Activated CD4-positive, alpha-beta T cell treated with anti-CD3 and anti-CD28 coated beads, Interleukin-2, amount 10 ng/mL, durations not matched to agents 7 days and 5 days (primary cell): Measurements from ENCODE around the gene SHB. TPM values are rescaled to one million over a fixed set of nuclear protein-coding genes. Genes with fewer than 3 reads are reported as not detected.
"Not testable (repeated sequence)": the region's sequence is repeated elsewhere in the genome, so short reads cannot be mapped to it uniquely, and the experiment has no call there.

ENCODE experiments used
- CTCF ChIA-PET: fragments of 350-600 bp; sonication (Branson Sonifier 250); formaldehyde crosslinking; loops from one replicate; lab custom pipeline; 2021; ENCODE audit warnings: antibody characterized with exemption; lab: Charles Lee
- POLR2A ChIA-PET: fragments of 350-600 bp; sonication (Branson Sonifier 250); formaldehyde crosslinking; loops from one replicate; lab custom pipeline; 2021; ENCODE audit warnings: antibody characterized with exemption; lab: Charles Lee
- DNase-seq: peaks from one replicate; pipeline ENCODE4 v3.0.0-alpha.2; 2020
- H3K27ac Mint-ChIP-seq: one replicate; pipeline ENCODE4 v1.8.0; 2021; ENCODE audit warnings: mild to moderate bottlenecking, moderate library complexity, mixed read lengths
- H3K27me3 Mint-ChIP-seq: one replicate; pipeline ENCODE4 v1.8.0; 2021; ENCODE audit warnings: mixed read lengths
- H3K36me3 Mint-ChIP-seq: one replicate; pipeline ENCODE4 v1.8.0; 2021; ENCODE audit warnings: low read depth, mixed read lengths
- H3K4me1 Mint-ChIP-seq: one replicate; pipeline ENCODE4 v1.8.0; 2021; ENCODE audit warnings: mixed read lengths
- H3K4me3 Mint-ChIP-seq: one replicate; pipeline ENCODE4 v1.8.0; 2021; ENCODE audit warnings: mild to moderate bottlenecking, moderate library complexity, mixed read lengths
- H3K9me3 Mint-ChIP-seq: one replicate; pipeline ENCODE4 v1.8.0; 2021; ENCODE audit warnings: mixed read lengths
- total RNA-seq, 2 experiments: library from RNA; stranded (reverse); gene quantifications; one replicate each; pipeline ENCODE4 v1.2.3, GENCODE V29; 2021

SHB gene
- total RNA-seq, 2 experiments from 2014 or later, result not detected

DNA sequence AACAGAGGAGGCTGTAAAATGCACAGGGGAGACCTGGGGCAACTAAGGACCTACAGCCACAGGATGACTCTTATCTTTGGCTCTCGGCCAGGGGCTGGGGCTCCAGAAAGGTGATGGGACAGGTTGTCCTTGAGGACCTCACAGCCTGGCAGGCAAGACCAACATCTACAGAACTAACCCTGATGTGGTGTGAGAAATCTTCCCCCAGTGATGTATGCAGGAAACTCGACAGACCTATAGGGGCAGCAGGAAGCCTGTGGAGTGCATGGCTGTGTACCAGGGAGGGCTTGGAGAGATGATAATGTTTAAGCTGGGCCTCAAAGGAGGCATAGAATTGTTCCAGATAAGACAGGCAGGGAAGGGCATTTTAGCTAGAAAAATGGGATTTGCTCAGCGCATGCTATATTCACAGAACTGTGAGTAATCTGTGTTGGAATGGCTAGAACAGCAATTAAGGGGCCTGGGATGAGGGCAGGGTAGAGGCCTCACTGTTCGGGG, 96.6 kb downstream of the SHB start:
- ChIA-PET CTCF (interaction anchor here (1.5 kb wide), 1 partner anchor 47 kb away, joined by 3 read pairs; no protein-coding TSS in a partner anchor), POLR2A (no interaction called here)
- Mint-ChIP-seq H3K36me3 (no peaks in the 10 kb centered on the region), H3K4me3 (no peak overlapping the region), H3K4me1 (no peaks in the 10 kb centered on the region), H3K9me3 (no peaks in the 10 kb centered on the region), H3K27me3 (no peaks in the 10 kb centered on the region), H3K27ac (no peak overlapping the region)
- DNase-seq, result no peak

DNA sequence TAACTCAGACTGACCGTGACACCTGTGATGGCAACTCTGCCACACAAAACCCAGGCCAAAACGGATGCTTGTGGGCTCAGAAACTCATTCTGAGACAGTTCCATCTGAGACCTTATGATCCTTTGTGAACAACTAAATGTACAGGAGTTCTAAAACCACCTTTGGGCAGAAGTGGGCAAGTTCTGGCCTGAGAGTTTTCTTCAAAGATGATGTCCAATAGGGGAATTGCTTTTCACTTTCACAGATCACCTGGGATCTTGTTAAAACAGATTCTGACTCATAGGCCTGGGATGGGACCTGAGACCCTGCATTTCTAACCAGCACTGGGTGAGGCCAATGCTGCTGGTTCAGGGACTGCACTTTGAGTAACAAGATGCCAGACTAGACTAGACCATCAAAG, 97.3 kb downstream of the SHB start:
- Mint-ChIP-seq H3K27ac (no peak overlapping the region), H3K4me1 (no peaks in the 10 kb centered on the region), H3K36me3 (no peaks in the 10 kb centered on the region), H3K27me3 (no peaks in the 10 kb centered on the region), H3K9me3 (no peaks in the 10 kb centered on the region), H3K4me3 (no peak overlapping the region)
- no peak for DNase-seq
- ChIA-PET POLR2A (no interaction called here), CTCF (interaction anchor here (1.5 to 1.8 kb wide), 2 partner anchors 15 to 47 kb away, joined by 3 to 7 read pairs; no protein-coding TSS in a partner anchor)

DNA sequence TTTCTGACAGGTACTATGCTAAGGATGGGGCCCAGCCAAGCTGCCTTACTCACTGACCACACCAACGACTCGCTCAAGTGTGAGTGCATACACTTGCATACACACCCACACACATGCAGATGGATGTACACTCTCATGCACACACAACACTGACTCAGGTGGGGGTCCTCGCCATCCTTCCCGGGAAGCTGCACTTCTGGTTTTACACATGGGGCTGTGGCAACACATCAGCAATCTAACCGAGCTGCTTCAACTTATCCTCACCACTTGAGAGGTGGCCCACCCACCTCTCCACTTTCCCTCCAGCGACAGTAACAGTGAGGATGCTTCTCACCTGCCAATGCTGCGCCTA, 97.9 kb downstream of the SHB start:
- no peak overlapping the region for H3K4me3 Mint-ChIP-seq
- no peaks in the 10 kb centered on the region for H3K27me3 Mint-ChIP-seq
- DNase-seq, result no peak
- POLR2A ChIA-PET, result no interaction called here
- H3K4me1 Mint-ChIP-seq, result no peaks in the 10 kb centered on the region
- no peaks in the 10 kb centered on the region for H3K9me3 Mint-ChIP-seq
- no peak overlapping the region for H3K27ac Mint-ChIP-seq
- CTCF ChIA-PET, result interaction anchor here (0.6 to 1.8 kb wide), 3 partner anchors 9 to 351 kb away, joined by 3 to 7 read pairs (median 4); no protein-coding TSS in a partner anchor
- no peaks in the 10 kb centered on the region for H3K36me3 Mint-ChIP-seq

DNA sequence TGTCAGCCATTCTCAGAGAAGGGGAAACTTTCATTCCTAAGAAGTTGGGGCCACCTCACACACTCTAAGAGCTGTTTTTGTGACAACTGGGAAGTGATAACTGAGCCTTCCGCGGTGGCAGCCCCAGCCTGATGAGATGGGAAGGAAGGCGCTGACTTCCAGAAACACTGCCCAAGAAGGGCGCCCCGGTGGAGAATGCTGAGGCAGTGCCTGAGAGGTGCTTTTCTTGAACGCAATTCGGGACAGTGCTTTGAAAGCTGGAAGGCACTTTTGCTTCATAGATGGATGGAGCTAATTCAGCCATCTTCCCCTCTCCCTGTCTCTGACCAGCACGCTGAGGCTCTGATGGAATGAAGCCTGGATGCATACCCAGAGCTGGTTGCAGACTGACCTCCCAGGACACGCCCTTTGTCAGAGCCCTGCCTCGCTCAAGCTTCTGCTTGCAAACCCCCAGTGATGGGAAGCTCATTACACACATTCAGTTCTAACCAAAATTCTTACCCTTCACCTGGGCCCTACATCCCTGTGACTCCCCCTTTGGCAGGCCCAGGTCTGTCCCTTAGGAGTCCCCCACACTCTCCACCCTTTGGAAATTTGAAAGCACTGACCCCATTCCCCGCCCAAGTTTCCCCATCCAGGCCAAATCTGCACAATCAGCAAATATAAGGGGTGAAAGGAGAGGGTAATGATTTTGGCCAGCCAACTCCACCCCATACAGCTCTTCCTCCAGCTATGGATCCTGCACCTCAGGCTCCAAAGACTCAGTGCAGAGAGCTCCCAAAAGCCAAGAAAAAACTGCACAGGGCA, 98.5 kb downstream of the SHB start:
- Mint-ChIP-seq H3K4me1 (no peaks in the 10 kb centered on the region), H3K4me3 (no peak overlapping the region), H3K9me3 (no peaks in the 10 kb centered on the region), H3K36me3 (no peaks in the 10 kb centered on the region), H3K27ac (no peak overlapping the region), H3K27me3 (no peaks in the 10 kb centered on the region)
- DNase-seq, result no peak
- POLR2A ChIA-PET, result no interaction called here
- CTCF ChIA-PET, result interaction anchor here (0.6 to 1.8 kb wide), 4 partner anchors 8 to 443 kb away, joined by 3 to 7 read pairs (median 4); no protein-coding TSS in a partner anchor

DNA sequence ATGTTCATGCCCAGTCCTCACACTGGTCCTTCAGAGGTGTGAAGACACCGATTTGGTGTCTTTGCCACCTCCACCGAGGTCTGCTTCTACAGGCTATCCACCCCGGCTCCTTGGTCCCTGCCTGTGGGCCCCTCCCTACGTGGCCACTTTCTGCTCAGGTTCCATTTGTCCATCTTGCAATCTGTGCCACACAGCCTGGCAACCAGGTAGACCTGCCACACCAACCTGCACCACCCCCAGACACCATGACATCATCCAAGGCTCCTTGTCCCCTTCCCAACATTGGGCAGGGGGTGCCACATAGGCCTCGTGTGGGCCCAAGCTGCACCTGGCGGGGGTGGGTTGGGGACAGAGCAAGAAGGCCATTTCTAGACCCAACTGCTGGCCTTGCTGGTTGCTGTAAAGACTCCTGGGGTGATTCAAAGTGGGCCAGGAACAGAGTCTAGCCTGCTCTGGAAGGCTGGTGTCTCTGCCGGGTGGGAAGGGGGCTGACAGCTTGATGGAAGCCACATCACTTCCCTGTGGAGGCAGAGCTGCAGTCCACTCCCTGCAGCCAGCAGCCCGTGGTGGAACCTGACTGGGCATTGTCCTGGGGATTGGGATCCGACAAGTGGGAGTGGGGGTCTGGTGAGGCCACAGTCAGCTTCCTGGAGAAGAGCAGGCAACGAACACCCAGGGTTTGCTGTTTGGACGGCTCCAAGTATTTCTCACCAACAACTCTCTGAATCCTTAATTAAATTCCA, 99.3 kb downstream of the SHB start:
- no peaks in the 10 kb centered on the region for H3K27me3 Mint-ChIP-seq
- H3K4me1 Mint-ChIP-seq, result peaks cover under 1% of the 10 kb centered on the region
- no peak for DNase-seq
- ChIA-PET POLR2A (no interaction called here), CTCF (interaction anchor here (0.6 to 1.8 kb wide), 3 partner anchors 13 to 444 kb away, joined by 3 to 7 read pairs (median 4); no protein-coding TSS in a partner anchor)
- no peaks in the 10 kb centered on the region for H3K36me3 Mint-ChIP-seq
- no peak overlapping the region for H3K4me3 Mint-ChIP-seq
- no peak overlapping the region for H3K27ac Mint-ChIP-seq
- no peaks in the 10 kb centered on the region for H3K9me3 Mint-ChIP-seq

DNA sequence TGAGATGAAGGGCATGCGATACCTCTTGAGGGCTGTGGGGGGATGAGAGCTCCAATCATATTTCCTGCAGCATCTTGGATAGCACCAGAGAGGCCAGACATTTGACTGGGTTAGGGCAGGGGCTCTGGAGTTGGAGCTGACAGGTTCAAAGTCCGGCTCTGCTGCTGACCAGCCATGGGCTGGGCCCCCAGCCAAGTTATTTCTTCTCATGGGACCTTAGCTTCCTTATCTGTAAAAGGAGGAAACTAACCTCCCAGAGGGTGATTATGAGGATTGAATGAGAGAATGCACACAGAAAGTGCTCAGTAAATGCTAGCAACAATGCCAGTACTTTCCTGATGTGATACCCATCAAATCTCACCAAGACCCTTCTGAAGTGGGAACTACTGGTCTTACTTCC, 99.9 kb downstream of the SHB start:
- Mint-ChIP-seq H3K4me3 (no peak overlapping the region), H3K27me3 (no peaks in the 10 kb centered on the region), H3K27ac (no peak overlapping the region), H3K36me3 (no peaks in the 10 kb centered on the region), H3K9me3 (no peaks in the 10 kb centered on the region), H3K4me1 (peaks cover 2% of the 10 kb centered on the region)
- POLR2A ChIA-PET, result no interaction called here
- CTCF ChIA-PET, result interaction anchor here (0.9 kb wide), 1 partner anchor 14 kb away, joined by 4 read pairs; no protein-coding TSS in a partner anchor
- no peak for DNase-seq

DNA sequence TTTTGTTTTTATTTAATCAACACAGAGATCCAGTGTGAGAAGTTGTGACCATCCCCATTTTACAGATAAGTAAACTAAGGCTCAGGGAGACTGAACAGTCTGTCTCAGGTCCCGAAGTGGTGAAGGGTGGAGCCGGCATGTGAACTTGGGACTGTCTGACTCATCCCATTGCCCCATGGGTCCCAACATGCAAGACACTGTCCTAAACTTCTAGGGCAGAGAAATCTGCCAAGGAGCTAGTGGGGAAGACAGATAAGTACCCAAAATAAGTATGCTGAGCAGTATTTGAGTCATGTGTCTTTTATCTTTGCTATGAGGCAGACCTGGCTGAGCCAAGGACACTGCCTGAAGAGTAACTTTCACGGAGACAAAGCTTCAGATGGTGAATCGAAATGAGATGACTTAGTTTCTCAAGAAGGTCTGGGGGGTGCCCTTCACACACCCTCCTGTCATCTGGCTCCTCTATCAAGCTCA, 100.8 kb downstream of the SHB start:
- ChIA-PET POLR2A (no interaction called here), CTCF (interaction anchor here (1.4 kb wide), 1 partner anchor 10 kb away, joined by 4 read pairs; no protein-coding TSS in a partner anchor)
- Mint-ChIP-seq H3K9me3 (no peaks in the 10 kb centered on the region), H3K27me3 (no peaks in the 10 kb centered on the region), H3K27ac (no peak overlapping the region), H3K4me3 (no peak overlapping the region), H3K36me3 (no peaks in the 10 kb centered on the region), H3K4me1 (peaks cover 2% of the 10 kb centered on the region)
- no peak for DNase-seq

DNA sequence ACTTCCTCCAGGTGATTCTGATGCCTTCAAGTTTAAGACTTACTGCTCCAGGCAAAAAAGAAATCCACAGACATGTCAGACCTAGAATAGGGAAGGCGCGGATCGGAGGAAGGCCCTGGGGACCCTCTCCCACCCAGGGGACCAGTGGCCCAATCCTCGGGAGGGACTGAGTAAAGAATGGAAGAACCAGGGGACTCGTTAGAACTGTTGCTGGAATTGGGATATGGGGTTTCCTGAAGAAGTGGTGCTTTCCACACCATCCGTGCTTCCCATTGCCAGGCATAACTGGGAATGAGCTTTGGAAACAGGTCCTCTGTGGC, 101.3 kb downstream of the SHB start:
- H3K27me3 Mint-ChIP-seq, result no peaks in the 10 kb centered on the region
- ChIA-PET CTCF (interaction anchor here (0.6 to 1.4 kb wide), 4 partner anchors 11 to 499 kb away, joined by 3 to 4 read pairs (median 3); no protein-coding TSS in a partner anchor), POLR2A (no interaction called here)
- no peaks in the 10 kb centered on the region for H3K9me3 Mint-ChIP-seq
- peaks cover 2% of the 10 kb centered on the region for H3K4me1 Mint-ChIP-seq
- H3K36me3 Mint-ChIP-seq, result no peaks in the 10 kb centered on the region
- H3K27ac Mint-ChIP-seq, result no peak overlapping the region
- no peak for DNase-seq
- H3K4me3 Mint-ChIP-seq, result no peak overlapping the region

DNA sequence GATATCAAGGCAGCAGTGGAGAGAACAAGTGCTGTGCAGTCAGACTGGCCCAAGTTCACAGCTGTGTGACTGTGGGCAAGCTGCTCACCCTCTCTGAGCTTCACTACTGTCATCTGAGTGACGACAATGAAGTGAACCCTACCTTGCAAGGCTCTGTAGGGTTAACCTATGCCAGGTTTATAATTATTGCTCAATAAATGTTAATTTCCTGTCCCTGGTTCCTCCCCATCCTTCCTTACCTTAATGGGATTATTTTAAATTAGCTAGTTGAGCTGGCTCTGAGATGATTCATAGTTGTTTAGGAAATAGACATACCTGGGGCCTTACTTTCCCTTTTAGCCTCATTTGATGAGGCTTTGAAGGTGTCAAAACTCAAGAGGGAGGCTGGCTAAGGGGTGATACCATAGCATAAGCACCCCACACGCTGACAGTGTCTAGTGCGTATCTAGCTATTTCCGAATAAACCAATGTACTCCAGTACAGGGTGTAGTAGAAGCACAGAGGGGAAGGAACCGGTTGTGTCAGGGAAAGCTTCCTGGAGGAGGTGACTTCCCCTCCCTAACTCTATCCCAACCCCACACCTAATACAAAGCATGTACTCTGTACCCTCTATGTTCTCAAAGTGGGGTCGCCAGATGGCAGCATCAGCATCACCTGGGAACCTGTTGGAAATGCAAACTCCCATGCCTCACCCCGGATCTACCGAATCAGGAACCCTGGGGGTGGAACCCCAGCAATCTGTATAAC, 101.8 kb downstream of the SHB start:
- no peak for DNase-seq
- H3K4me3 Mint-ChIP-seq, result no peak overlapping the region
- CTCF ChIA-PET, result interaction anchor here (0.6 to 1.4 kb wide), 6 partner anchors 10 to 499 kb away, joined by 3 to 5 read pairs (median 3); no protein-coding TSS in a partner anchor
- no peak overlapping the region for H3K27ac Mint-ChIP-seq
- no peaks in the 10 kb centered on the region for H3K36me3 Mint-ChIP-seq
- POLR2A ChIA-PET, result no interaction called here
- H3K27me3 Mint-ChIP-seq, result no peaks in the 10 kb centered on the region
- peaks cover 2% of the 10 kb centered on the region for H3K4me1 Mint-ChIP-seq
- H3K9me3 Mint-ChIP-seq, result no peaks in the 10 kb centered on the region

DNA sequence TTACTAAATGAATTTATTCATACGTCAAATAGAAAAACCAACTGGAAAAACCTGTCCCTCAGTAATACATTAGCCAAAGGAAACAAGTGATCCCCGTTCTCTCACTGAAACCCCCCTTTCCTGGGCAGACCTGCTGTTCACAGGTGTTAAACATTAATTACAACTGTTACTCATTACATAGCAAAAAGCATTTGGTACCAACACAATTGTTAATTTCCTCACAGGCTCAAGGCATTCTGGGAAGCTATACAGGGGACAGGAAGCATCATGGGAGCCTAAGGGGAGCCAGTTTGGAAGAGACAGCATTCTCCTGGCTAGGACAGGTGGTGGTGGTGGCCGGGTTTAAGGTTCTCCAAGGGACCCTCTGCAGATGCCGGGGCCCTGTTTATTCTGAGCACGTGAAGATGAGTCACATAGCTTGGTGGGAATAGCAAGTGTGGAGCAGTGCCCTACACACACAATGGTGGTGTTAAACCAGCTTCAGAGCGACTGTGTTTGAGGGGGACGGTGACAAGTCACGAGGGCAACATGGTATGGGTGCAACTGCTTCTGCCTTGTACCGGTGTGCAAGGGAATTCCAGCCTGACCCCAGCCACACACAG, 102.5 kb downstream of the SHB start:
- H3K4me1 Mint-ChIP-seq, result peaks cover 2% of the 10 kb centered on the region
- ChIA-PET POLR2A (no interaction called here), CTCF (interaction anchor here (1.0 to 1.4 kb wide), 3 partner anchors 10 to 20 kb away, joined by 3 to 5 read pairs (median 3); no protein-coding TSS in a partner anchor)
- no peaks in the 10 kb centered on the region for H3K36me3 Mint-ChIP-seq
- H3K4me3 Mint-ChIP-seq, result no peak overlapping the region
- no peak for DNase-seq
- no peak overlapping the region for H3K27ac Mint-ChIP-seq
- no peaks in the 10 kb centered on the region for H3K27me3 Mint-ChIP-seq
- no peaks in the 10 kb centered on the region for H3K9me3 Mint-ChIP-seq

DNA sequence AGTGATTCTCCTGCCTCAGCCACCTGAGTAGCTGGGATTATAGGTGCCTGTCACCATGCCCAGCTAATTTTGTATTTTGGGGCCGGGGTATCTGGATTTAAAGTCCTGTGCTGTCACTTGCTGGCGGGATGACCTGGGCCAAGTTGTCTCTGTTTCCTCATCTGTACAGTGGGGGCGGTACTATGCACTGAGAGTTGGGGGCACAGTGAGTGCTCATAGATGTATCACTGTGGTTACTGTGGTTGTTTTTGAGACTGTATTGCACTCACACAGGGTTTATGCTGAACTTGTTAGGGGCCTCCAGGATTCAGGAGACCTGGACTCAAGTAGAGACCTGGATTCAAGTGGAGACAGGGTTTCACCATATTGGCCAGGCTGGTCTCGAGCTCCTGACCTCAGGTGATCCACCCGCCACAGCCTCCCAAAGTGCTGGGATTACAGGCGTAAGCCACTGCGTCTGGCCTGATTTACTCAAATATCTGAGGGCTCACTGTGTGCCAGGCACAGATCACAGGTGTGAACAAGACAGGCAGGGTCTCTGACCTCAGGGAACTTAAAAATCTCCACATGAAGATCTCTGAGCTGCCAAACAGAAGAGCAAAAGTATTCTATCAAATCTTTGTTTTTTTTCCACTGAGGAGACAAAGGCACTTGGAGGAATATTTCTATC, 103.2 kb downstream of the SHB start:
- H3K9me3 Mint-ChIP-seq, H3K36me3 Mint-ChIP-seq, DNase-seq, H3K27ac Mint-ChIP-seq, H3K27me3 Mint-ChIP-seq, H3K4me3 Mint-ChIP-seq, H3K4me1 Mint-ChIP-seq, POLR2A ChIA-PET: not testable (repeated sequence)
- CTCF ChIA-PET, result interaction anchor here (1.0 to 1.4 kb wide), 3 partner anchors 11 to 21 kb away, joined by 3 to 5 read pairs (median 3); no protein-coding TSS in a partner anchor
